Vagina (tissue), 2 donors: Measurements from ENCODE around the gene MARCHF5.

ENCODE experiments used
- CTCF ChIP-seq, 3 experiments: fragments of 450-650 bp in 2 of 3; fragments of 200-600 bp in 1 of 3; sonication (generic) in 1 of 3; IDR thresholded peaks; one replicate each; pipeline ENCODE4 v1.5.1; 2017 to 2019; ENCODE audit warnings: antibody characterized with exemption in 3 of 3, mild to moderate bottlenecking in 2 of 3, moderate library complexity in 2 of 3
- POLR2A ChIP-seq, 2 donors: fragments of 450-650 bp; IDR thresholded peaks; one replicate each; pipeline ENCODE4 v1.6.1; 2017; ENCODE audit warnings: antibody characterized with exemption in 2 of 2, mild to moderate bottlenecking in 2 of 2, moderate library complexity in 2 of 2

GRCh38 chr10:92265687-92266258 is 25.2 kb upstream of the MARCHF5 start:
- no peak for TF ChIP-seq CTCF (IDR thresholded peaks at IDR 0.05)
- no peak for TF ChIP-seq POLR2A (IDR thresholded peaks at IDR 0.05)
